IPS-20b (cell line): ENCODE measurements around the gene HMOX2.

Experiments used
- H3K27ac ChIP-seq: one replicate; pipeline ENCODE4 v1.5.1; 2013; ENCODE audit warnings: low read length
- H3K27me3 ChIP-seq: 2 replicates; pipeline ENCODE4 v1.6.1; 2013; ENCODE audit warnings: mild to moderate bottlenecking, low read length, inconsistent platforms; ENCODE audit not compliant: insufficient read depth
- H3K36me3 ChIP-seq: 2 replicates; pipeline ENCODE4 v1.6.1; 2013; ENCODE audit warnings: low read depth, mild to moderate bottlenecking, inconsistent platforms, low read length, moderate library complexity; ENCODE audit not compliant: insufficient read depth
- H3K4me1 ChIP-seq: 2 replicates; pipeline ENCODE4 v1.6.1; 2013; ENCODE audit warnings: mild to moderate bottlenecking, control low read depth, inconsistent platforms, low read length, moderate library complexity; ENCODE audit not compliant: insufficient read depth
- H3K4me3 ChIP-seq: 2 replicates; pipeline ENCODE4 v1.5.1; 2013; ENCODE audit warnings: mild to moderate bottlenecking, low read length, inconsistent platforms
- H3K9ac ChIP-seq: 2 replicates; pipeline ENCODE4 v1.6.1; 2013; ENCODE audit warnings: low read depth, mild to moderate bottlenecking, inconsistent platforms, low read length, moderate library complexity
- H3K9me3 ChIP-seq: 2 replicates; pipeline ENCODE4 v1.6.1; 2013; ENCODE audit warnings: mild to moderate bottlenecking, low read depth, low read length, inconsistent platforms; ENCODE audit not compliant: insufficient read depth

HMOX2 gene

DNA sequence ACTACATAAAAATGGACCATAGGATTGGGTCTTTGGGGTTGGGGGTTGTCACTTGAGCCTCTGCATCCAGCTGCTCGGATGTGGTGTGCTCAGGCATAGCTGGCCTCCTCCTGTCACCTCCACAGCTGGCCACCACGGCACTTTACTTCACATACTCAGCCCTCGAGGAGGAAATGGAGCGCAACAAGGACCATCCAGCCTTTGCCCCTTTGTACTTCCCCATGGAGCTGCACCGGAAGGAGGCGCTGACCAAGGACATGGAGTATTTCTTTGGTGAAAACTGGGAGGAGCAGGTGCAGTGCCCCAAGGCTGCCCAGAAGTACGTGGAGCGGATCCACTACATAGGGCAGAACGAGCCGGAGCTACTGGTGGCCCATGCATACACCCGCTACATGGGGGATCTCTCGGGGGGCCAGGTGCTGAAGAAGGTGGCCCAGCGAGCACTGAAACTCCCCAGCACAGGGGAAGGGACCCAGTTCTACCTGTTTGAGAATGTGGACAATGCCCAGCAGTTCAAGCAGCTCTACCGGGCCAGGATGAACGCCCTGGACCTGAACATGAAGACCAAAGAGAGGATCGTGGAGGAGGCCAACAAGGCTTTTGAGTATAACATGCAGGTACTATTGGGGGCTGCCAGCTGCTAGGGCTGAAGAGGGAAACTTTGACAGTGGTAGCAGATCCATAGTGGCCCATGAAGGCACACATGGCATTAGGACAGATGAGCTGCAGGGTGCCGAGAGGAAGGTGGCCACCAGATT lies 31.6 kb downstream of the HMOX2 start:
- H3K9ac ChIP-seq = no peak overlapping the region
- no peaks in the 10 kb centered on the region for H3K27me3 ChIP-seq
- H3K27ac ChIP-seq = no peak overlapping the region
- H3K4me1 ChIP-seq = no peaks in the 10 kb centered on the region; the same call in 1 of the 2 replicates
- peaks cover 57% of the 10 kb centered on the region for H3K36me3 ChIP-seq
- H3K9me3 ChIP-seq = no peaks in the 10 kb centered on the region
- H3K4me3 ChIP-seq = no peak overlapping the region

GRCh38 chr16:4508806-4509205 lies 32.6 kb downstream of the HMOX2 start:
- Histone ChIP-seq H3K36me3 (peaks cover 62% of the 10 kb centered on the region), H3K4me3 (no peak overlapping the region), H3K9me3 (no peaks in the 10 kb centered on the region), H3K4me1 (no peaks in the 10 kb centered on the region; the same call in 1 of the 2 replicates), H3K27ac (no peak overlapping the region), H3K9ac (no peak overlapping the region), H3K27me3 (no peaks in the 10 kb centered on the region)

DNA sequence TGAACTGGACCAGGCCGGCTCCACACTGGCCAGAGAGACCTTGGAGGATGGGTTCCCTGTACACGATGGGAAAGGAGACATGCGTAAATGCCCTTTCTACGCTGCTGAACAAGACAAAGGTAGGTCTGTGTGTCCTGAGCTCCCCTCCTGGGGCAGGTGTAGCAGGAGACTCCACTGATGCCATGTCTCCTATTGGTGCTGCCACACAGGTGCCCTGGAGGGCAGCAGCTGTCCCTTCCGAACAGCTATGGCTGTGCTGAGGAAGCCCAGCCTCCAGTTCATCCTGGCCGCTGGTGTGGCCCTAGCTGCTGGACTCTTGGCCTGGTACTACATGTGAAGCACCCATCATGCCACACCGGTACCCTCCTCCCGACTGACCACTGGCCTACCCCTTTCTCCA lies 33.2 kb downstream of the HMOX2 start:
- no peak overlapping the region for H3K27ac ChIP-seq
- no peak overlapping the region for H3K9ac ChIP-seq
- H3K36me3 ChIP-seq = peaks cover 68% of the 10 kb centered on the region
- no peak overlapping the region for H3K4me3 ChIP-seq
- H3K4me1 ChIP-seq = no peaks in the 10 kb centered on the region
- H3K9me3 ChIP-seq = no peaks in the 10 kb centered on the region
- no peaks in the 10 kb centered on the region for H3K27me3 ChIP-seq

DNA sequence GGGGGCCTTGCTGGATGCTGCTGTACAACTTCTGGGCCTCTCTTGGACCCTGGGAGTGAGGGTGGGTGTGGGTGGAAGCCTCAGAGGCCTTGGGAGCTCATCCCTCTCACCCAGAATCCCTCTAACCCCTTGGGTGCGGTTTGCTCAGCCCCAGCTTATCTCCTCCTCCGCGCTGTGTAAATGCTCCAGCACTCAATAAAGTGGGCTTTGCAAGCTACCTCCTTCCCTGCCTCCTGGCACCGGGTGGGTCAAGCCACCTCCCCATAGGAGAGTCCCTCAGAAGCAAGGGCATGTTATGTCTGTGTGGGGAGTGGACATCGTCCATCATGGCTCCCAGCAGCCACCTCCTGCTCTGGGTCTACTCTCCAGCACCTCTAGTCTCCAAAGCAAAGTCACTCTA lies 33.9 kb downstream of the HMOX2 start:
- Histone ChIP-seq H3K4me3 (no peak overlapping the region), H3K27me3 (no peaks in the 10 kb centered on the region), H3K27ac (no peak overlapping the region), H3K9ac (no peak overlapping the region), H3K4me1 (no peaks in the 10 kb centered on the region), H3K36me3 (peaks cover 68% of the 10 kb centered on the region), H3K9me3 (no peaks in the 10 kb centered on the region)

GRCh38 chr16:4510747-4511426 lies 34.7 kb downstream of the HMOX2 start:
- no peaks in the 10 kb centered on the region for H3K27me3 ChIP-seq
- no peaks in the 10 kb centered on the region for H3K4me1 ChIP-seq
- H3K4me3 ChIP-seq = no peak overlapping the region
- no peaks in the 10 kb centered on the region for H3K9me3 ChIP-seq
- no peak overlapping the region for H3K27ac ChIP-seq
- H3K36me3 ChIP-seq = peaks cover 68% of the 10 kb centered on the region
- no peak overlapping the region for H3K9ac ChIP-seq

DNA sequence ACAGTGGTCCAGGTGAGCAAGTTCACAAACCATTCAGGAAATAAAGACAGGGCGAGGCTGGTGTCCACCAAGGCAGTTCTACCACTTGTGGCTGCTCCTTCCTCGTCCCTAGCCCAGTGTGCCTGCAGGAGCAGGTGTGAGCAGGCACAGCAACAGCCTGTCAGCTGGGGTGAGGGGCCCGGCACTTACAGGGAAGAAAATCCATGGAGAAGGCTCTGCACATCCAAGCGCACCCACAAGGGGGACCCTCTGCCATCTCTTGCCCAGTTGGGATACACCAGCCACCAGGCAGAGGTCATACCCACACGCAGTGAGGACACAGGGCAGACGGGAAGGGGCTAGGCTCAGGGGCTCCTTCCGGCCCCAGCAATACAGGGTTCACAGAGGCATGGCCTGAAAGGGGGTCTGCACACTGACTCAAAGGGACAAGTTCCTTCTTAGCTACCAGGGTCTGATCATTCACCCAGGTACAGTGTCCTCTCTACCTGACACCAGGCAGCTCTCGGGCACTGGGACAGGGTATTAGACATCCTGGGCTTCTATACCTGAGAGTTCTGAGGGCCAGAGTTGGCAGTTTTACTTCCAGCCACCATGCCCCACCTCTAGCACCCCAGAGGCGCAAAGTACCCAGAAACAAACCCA lies 35.4 kb downstream of the HMOX2 start:
- no peak overlapping the region for H3K27ac ChIP-seq
- no peaks in the 10 kb centered on the region for H3K27me3 ChIP-seq
- H3K9ac ChIP-seq = no peak overlapping the region
- H3K4me3 ChIP-seq = no peak overlapping the region
- peaks cover 67% of the 10 kb centered on the region for H3K36me3 ChIP-seq
- no peaks in the 10 kb centered on the region for H3K4me1 ChIP-seq
- no peaks in the 10 kb centered on the region for H3K9me3 ChIP-seq

- no peaks in the 10 kb centered on the region for H3K9me3 ChIP-seq
- H3K4me1 ChIP-seq = no peaks in the 10 kb centered on the region
- H3K27me3 ChIP-seq = no peaks in the 10 kb centered on the region
- H3K4me3 ChIP-seq = no peak overlapping the region
- H3K27ac ChIP-seq = no peak overlapping the region
- H3K36me3 ChIP-seq = peaks cover 59% of the 10 kb centered on the region
- H3K9ac ChIP-seq = no peak overlapping the region
These were observed 36.3 kb downstream of the HMOX2 start for GRCh38 chr16:4512473-4512872.

- Histone ChIP-seq H3K27ac (no peak overlapping the region), H3K4me1 (no peaks in the 10 kb centered on the region), H3K36me3 (peaks cover 51% of the 10 kb centered on the region), H3K27me3 (no peaks in the 10 kb centered on the region), H3K4me3 (no peak overlapping the region), H3K9me3 (no peaks in the 10 kb centered on the region), H3K9ac (no peak overlapping the region)
These were observed 37.1 kb downstream of the HMOX2 start for GRCh38 chr16:4513086-4513860.

GRCh38 chr16:4513881-4514280 lies 37.7 kb downstream of the HMOX2 start:
- Histone ChIP-seq H3K27ac (no peak overlapping the region), H3K36me3 (peaks cover 45% of the 10 kb centered on the region), H3K27me3 (no peaks in the 10 kb centered on the region), H3K4me1 (no peaks in the 10 kb centered on the region), H3K9ac (no peak overlapping the region), H3K4me3 (no peak overlapping the region), H3K9me3 (no peaks in the 10 kb centered on the region)

DNA sequence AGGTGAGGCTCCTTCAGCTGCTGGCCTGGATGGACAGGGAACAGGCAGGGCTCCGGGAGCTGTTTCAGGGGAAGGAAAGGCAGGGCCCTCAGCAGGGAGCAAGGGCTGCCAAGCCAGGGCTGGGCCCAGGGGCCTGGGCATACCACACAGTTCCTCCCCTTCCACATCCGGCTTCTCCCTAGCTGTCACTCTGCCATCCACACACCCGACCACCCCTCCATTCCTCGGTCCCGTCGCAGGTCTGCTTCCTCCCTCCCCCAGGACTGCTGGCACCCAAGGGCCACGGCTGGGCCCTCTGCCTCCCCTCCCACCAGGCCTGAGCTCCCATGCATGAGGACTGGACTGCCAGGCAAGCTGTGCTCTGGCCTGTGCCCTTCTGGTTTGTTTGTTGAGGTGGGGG lies 38.4 kb downstream of the HMOX2 start:
- Histone ChIP-seq H3K4me1 (no peaks in the 10 kb centered on the region), H3K27ac (no peak overlapping the region), H3K9ac (no peak overlapping the region), H3K9me3 (no peaks in the 10 kb centered on the region), H3K36me3 (peaks cover 38% of the 10 kb centered on the region), H3K27me3 (no peaks in the 10 kb centered on the region), H3K4me3 (no peak overlapping the region)

DNA sequence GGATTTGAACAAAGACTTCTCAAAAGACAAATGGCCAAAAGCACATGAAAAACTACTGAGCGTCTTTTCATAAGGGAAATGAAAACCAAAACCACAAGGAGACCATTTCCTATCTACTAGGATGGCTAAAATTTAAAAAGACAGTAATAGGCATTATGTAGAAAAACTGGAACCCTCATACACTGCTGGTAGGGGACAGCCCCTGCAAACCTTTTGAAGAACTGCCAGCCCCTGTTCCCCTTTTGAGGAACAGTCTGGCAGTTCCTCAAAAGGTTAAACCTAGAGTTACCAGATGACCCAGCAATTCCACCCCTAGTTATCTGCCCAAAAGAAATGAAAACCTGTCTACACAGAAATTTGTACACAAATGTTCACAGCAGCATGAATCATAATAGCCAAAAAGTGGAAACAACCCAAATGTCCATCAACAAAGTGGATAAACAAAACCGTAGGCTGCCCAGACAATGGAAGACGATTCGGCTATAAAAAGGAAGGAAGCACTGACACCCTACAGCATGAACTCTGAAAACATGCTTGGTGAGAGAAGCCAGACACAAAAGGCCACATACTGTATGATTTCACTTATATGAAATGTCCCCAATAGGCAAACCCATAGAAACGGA lies 39.5 kb downstream of the HMOX2 start:
- Histone ChIP-seq H3K36me3 (peaks cover 28% of the 10 kb centered on the region), H3K9ac (no peak overlapping the region), H3K27ac (no peak overlapping the region), H3K27me3 (no peaks in the 10 kb centered on the region), H3K4me1 (no peaks in the 10 kb centered on the region), H3K9me3 (no peaks in the 10 kb centered on the region), H3K4me3 (no peak overlapping the region)
